Muscle of leg (tissue), 11 donors: ENCODE data around the gene HNRNPLL. TPM values are rescaled to one million over a fixed set of nuclear protein-coding genes. Genes with fewer than 3 reads are reported as not detected.
"Not testable (repeated sequence)": the region's sequence is repeated elsewhere in the genome, so short reads cannot be mapped to it uniquely, and the experiment has no call there.

Experiments used
- DNase-seq: peaks from one replicate; pipeline ENCODE4 v3.0.0; 2013
- H3K27ac ChIP-seq: one replicate; pipeline ENCODE4 v1.5.1; 2013; ENCODE audit warnings: mild to moderate bottlenecking, low read length, control low read depth
- H3K27me3 ChIP-seq: one replicate; pipeline ENCODE4 v1.6.1; 2013; ENCODE audit warnings: low read length; ENCODE audit not compliant: control insufficient read depth, insufficient read depth
- H3K36me3 ChIP-seq: one replicate; pipeline ENCODE4 v1.6.1; 2013; ENCODE audit warnings: low read length; ENCODE audit not compliant: control insufficient read depth, insufficient read depth
- H3K4me1 ChIP-seq: one replicate; pipeline ENCODE4 v1.6.1; 2013; ENCODE audit warnings: low read length; ENCODE audit not compliant: control insufficient read depth, insufficient read depth
- H3K4me3 ChIP-seq: one replicate; pipeline ENCODE4 v1.5.1; 2013; ENCODE audit warnings: low read length, control low read depth
- H3K9me3 ChIP-seq: replicated peaks from 2 replicates; pipeline ENCODE4 v1.6.1; 2013; ENCODE audit warnings: low read depth, low read length; ENCODE audit not compliant: control insufficient read depth
- WGBS: methylation state at CpG from one replicate; pipeline ENCODE4 v1.1.5; 2013; ENCODE audit warnings: missing lambda C conversion rate; ENCODE audit not compliant: insufficient coverage; 5-methylcytosine and 5-hydroxymethylcytosine counted together
- polyA plus RNA-seq, 8 donors: library from polyadenylated mRNA; unstranded; fragments of 120-200 nt; gene quantifications; one replicate each; pipeline versions ENCODE4 v1.2.1 to v1.2.3, GENCODE V29; 2013; ENCODE audit warnings: inconsistent platforms in 1 of 8, low replicate concordance in 1 of 8; ENCODE audit not compliant: insufficient read length in 8 of 8, insufficient read depth in 1 of 8
- total RNA-seq: library from RNA; stranded (reverse); fragments of 120-200 nt; gene quantifications from one replicate; pipeline ENCODE4 v1.2.4, GENCODE V29; 2013

The HNRNPLL gene
- total and polyA plus RNA-seq, 9 donors = 33.0 to 44.7 (median 36.5) TPM

GRCh38 chr2:38620282-38620977 lies 17.7 kb upstream of the HNRNPLL start:
- Histone ChIP-seq H3K9me3 (no peaks in the 10 kb centered on the region), H3K27ac (no peak overlapping the region), H3K4me1 (peaks cover 8% of the 10 kb centered on the region), H3K36me3 (no peaks in the 10 kb centered on the region), H3K4me3 (no peak overlapping the region), H3K27me3 (no peaks in the 10 kb centered on the region)
- WGBS = no CpG with 5 or more reads among the region's 7 CpGs
- DNase-seq = peak; percentile 78

GRCh38 chr2:38619458-38620164 lies 16.9 kb upstream of the HNRNPLL start:
- H3K27me3 ChIP-seq = no peaks in the 10 kb centered on the region
- H3K27ac ChIP-seq = peak overlapping the region; percentile 21
- H3K4me1 ChIP-seq = peaks cover 8% of the 10 kb centered on the region
- no peaks in the 10 kb centered on the region for H3K36me3 ChIP-seq
- DNase-seq = peak; percentile 74
- 81% methylated on average over 4 of the region's 4 CpGs for WGBS
- no peaks in the 10 kb centered on the region for H3K9me3 ChIP-seq
- H3K4me3 ChIP-seq = no peak overlapping the region

GRCh38 chr2:38617301-38617700 lies 14.6 kb upstream of the HNRNPLL start:
- no peak overlapping the region for H3K27ac ChIP-seq
- DNase-seq = no peak
- H3K4me1 ChIP-seq = peaks cover 8% of the 10 kb centered on the region
- WGBS = 83% methylated on average over 1 of the region's 3 CpGs
- H3K27me3 ChIP-seq = no peaks in the 10 kb centered on the region
- H3K9me3 ChIP-seq = no peaks in the 10 kb centered on the region
- no peak overlapping the region for H3K4me3 ChIP-seq
- H3K36me3 ChIP-seq = no peaks in the 10 kb centered on the region

GRCh38 chr2:38615237-38615636 lies 12.5 kb upstream of the HNRNPLL start:
- no CpG with 5 or more reads among the region's 1 CpG for WGBS
- no peaks in the 10 kb centered on the region for H3K9me3 ChIP-seq
- H3K27ac ChIP-seq = no peak overlapping the region
- DNase-seq = no peak
- no peak overlapping the region for H3K4me3 ChIP-seq
- peaks cover 5% of the 10 kb centered on the region for H3K4me1 ChIP-seq
- H3K36me3 ChIP-seq = no peaks in the 10 kb centered on the region
- H3K27me3 ChIP-seq = no peaks in the 10 kb centered on the region

- 78% methylated on average over 1 of the region's 3 CpGs for WGBS
- H3K27me3 ChIP-seq = no peaks in the 10 kb centered on the region
- no peaks in the 10 kb centered on the region for H3K9me3 ChIP-seq
- no peak overlapping the region for H3K27ac ChIP-seq
- no peaks in the 10 kb centered on the region for H3K4me1 ChIP-seq
- no peak overlapping the region for H3K4me3 ChIP-seq
- DNase-seq = no peak
- no peaks in the 10 kb centered on the region for H3K36me3 ChIP-seq
Measured at GRCh38 chr2:38613849-38614213, 11.1 kb upstream of the HNRNPLL start.

- Histone ChIP-seq H3K9me3 (no peaks in the 10 kb centered on the region), H3K27ac (no peak overlapping the region)
- 51% methylated on average over 5 of the region's 10 CpGs for WGBS
Measured at GRCh38 chr2:38613126-38613848, 10.6 kb upstream of the HNRNPLL start.

GRCh38 chr2:38610851-38611801 lies 8.4 kb upstream of the HNRNPLL start:
- Histone ChIP-seq H3K27me3 (no peaks in the 10 kb centered on the region), H3K36me3 (no peaks in the 10 kb centered on the region), H3K27ac (no peak overlapping the region), H3K9me3 (no peaks in the 10 kb centered on the region), H3K4me3 (no peak overlapping the region), H3K4me1 (no peaks in the 10 kb centered on the region)
- no peak for DNase-seq
- WGBS = 93% methylated on average over 3 of the region's 8 CpGs

More at GRCh38 chr2:38613126-38613848, 10.6 kb upstream of the HNRNPLL start:
- peak; percentile 52 for DNase-seq
- no peaks in the 10 kb centered on the region for H3K27me3 ChIP-seq
- no peak overlapping the region for H3K4me3 ChIP-seq
- H3K36me3 ChIP-seq = no peaks in the 10 kb centered on the region
- H3K4me1 ChIP-seq = no peaks in the 10 kb centered on the region

- H3K9me3 ChIP-seq, H3K36me3 ChIP-seq, DNase-seq, H3K27me3 ChIP-seq, H3K27ac ChIP-seq, H3K4me1 ChIP-seq, H3K4me3 ChIP-seq: not testable (repeated sequence)
- no CpG with 5 or more reads among the region's 2 CpGs for WGBS
Measured at GRCh38 chr2:38609246-38609645, 6.5 kb upstream of the HNRNPLL start.

- no peak overlapping the region for H3K4me3 ChIP-seq
- no peak overlapping the region for H3K27ac ChIP-seq
- no peak for DNase-seq
- H3K9me3 ChIP-seq = no peaks in the 10 kb centered on the region
- no CpG with 5 or more reads among the region's 2 CpGs for WGBS
- H3K27me3 ChIP-seq = no peaks in the 10 kb centered on the region
- peaks cover 3% of the 10 kb centered on the region for H3K4me1 ChIP-seq
- no peaks in the 10 kb centered on the region for H3K36me3 ChIP-seq
Measured at GRCh38 chr2:38608755-38609154, 6.0 kb upstream of the HNRNPLL start.
